IPS-18a (cell line): ENCODE data around the gene H1-8.

ENCODE experiments used
- H3K27ac ChIP-seq: one replicate; pipeline ENCODE4 v1.5.1; 2013; ENCODE audit warnings: low read length
- H3K27me3 ChIP-seq: one replicate; pipeline ENCODE4 v1.6.1; 2013; ENCODE audit warnings: mild to moderate bottlenecking, low read length; ENCODE audit not compliant: control insufficient read depth, insufficient read depth
- H3K36me3 ChIP-seq: one replicate; pipeline ENCODE4 v1.6.1; 2013; ENCODE audit warnings: low read depth, low read length; ENCODE audit not compliant: control insufficient read depth
- H3K4me1 ChIP-seq: one replicate; pipeline ENCODE4 v1.6.1; 2013; ENCODE audit warnings: low read depth, low read length; ENCODE audit not compliant: control insufficient read depth
- H3K4me3 ChIP-seq: one replicate; pipeline ENCODE4 v1.5.1; 2013; ENCODE audit warnings: low read length
- H3K9ac ChIP-seq: one replicate; pipeline ENCODE4 v1.6.1; 2013; ENCODE audit warnings: mild to moderate bottlenecking, low read length, moderate library complexity
- H3K9me3 ChIP-seq: one replicate; pipeline ENCODE4 v1.6.1; 2013; ENCODE audit warnings: low read depth, low read length; ENCODE audit not compliant: control insufficient read depth

The H1-8 gene

GRCh38 chr3:129517516-129517915, 25.5 kb upstream of the H1-8 start:
- Histone ChIP-seq H3K9ac (no peak overlapping the region), H3K36me3 (peaks cover under 1% of the 10 kb centered on the region), H3K4me1 (no peaks in the 10 kb centered on the region), H3K4me3 (no peak overlapping the region), H3K9me3 (no peaks in the 10 kb centered on the region), H3K27ac (no peak overlapping the region), H3K27me3 (no peaks in the 10 kb centered on the region)

- Histone ChIP-seq H3K9ac (no peak overlapping the region), H3K27me3 (no peaks in the 10 kb centered on the region), H3K4me1 (no peaks in the 10 kb centered on the region), H3K4me3 (no peak overlapping the region), H3K36me3 (no peaks in the 10 kb centered on the region), H3K27ac (no peak overlapping the region), H3K9me3 (no peaks in the 10 kb centered on the region)
Measured at GRCh38 chr3:129518038-129518561, 24.9 kb upstream of the H1-8 start.

GRCh38 chr3:129518581-129518980, 24.4 kb upstream of the H1-8 start:
- Histone ChIP-seq H3K36me3 (no peaks in the 10 kb centered on the region), H3K27me3 (no peaks in the 10 kb centered on the region), H3K9ac (no peak overlapping the region), H3K9me3 (no peaks in the 10 kb centered on the region), H3K27ac (no peak overlapping the region), H3K4me1 (no peaks in the 10 kb centered on the region), H3K4me3 (no peak overlapping the region)

GRCh38 chr3:129519449-129519848, 23.5 kb upstream of the H1-8 start:
- H3K36me3 ChIP-seq = no peaks in the 10 kb centered on the region
- H3K27me3 ChIP-seq = no peaks in the 10 kb centered on the region
- H3K4me1 ChIP-seq = no peaks in the 10 kb centered on the region

GRCh38 chr3:129519896-129520715, 22.9 kb upstream of the H1-8 start:
- Histone ChIP-seq H3K27me3 (no peaks in the 10 kb centered on the region), H3K36me3 (no peaks in the 10 kb centered on the region), H3K4me3 (no peak overlapping the region), H3K4me1 (no peaks in the 10 kb centered on the region), H3K9ac (no peak overlapping the region), H3K9me3 (no peaks in the 10 kb centered on the region), H3K27ac (no peak overlapping the region)

More at GRCh38 chr3:129519449-129519848, 23.5 kb upstream of the H1-8 start:
- Histone ChIP-seq H3K4me3 (no peak overlapping the region), H3K9me3 (no peaks in the 10 kb centered on the region), H3K27ac (no peak overlapping the region), H3K9ac (no peak overlapping the region)

- Histone ChIP-seq H3K9ac (no peak overlapping the region), H3K27ac (no peak overlapping the region), H3K36me3 (no peaks in the 10 kb centered on the region), H3K9me3 (no peaks in the 10 kb centered on the region), H3K4me1 (peaks cover under 1% of the 10 kb centered on the region), H3K4me3 (no peak overlapping the region), H3K27me3 (no peaks in the 10 kb centered on the region)
Measured at GRCh38 chr3:129520960-129521359, 22.0 kb upstream of the H1-8 start.

- Histone ChIP-seq H3K27ac (no peak overlapping the region), H3K9me3 (no peaks in the 10 kb centered on the region), H3K4me3 (no peak overlapping the region), H3K27me3 (no peaks in the 10 kb centered on the region), H3K4me1 (peaks cover 7% of the 10 kb centered on the region), H3K36me3 (no peaks in the 10 kb centered on the region), H3K9ac (no peak overlapping the region)
Measured at GRCh38 chr3:129521611-129522010, 21.4 kb upstream of the H1-8 start.

- Histone ChIP-seq H3K36me3 (no peaks in the 10 kb centered on the region), H3K4me3 (no peak overlapping the region), H3K4me1 (peaks cover 7% of the 10 kb centered on the region), H3K27ac (no peak overlapping the region), H3K27me3 (no peaks in the 10 kb centered on the region), H3K9me3 (no peaks in the 10 kb centered on the region), H3K9ac (no peak overlapping the region)
Measured at GRCh38 chr3:129522953-129523352, 20.0 kb upstream of the H1-8 start.

GRCh38 chr3:129524081-129524480, 18.9 kb upstream of the H1-8 start:
- Histone ChIP-seq H3K27me3 (no peaks in the 10 kb centered on the region), H3K9ac (no peak overlapping the region), H3K27ac (no peak overlapping the region), H3K4me1 (peaks cover 7% of the 10 kb centered on the region), H3K9me3 (no peaks in the 10 kb centered on the region), H3K4me3 (no peak overlapping the region), H3K36me3 (no peaks in the 10 kb centered on the region)

GRCh38 chr3:129525341-129525968, 17.5 kb upstream of the H1-8 start:
- Histone ChIP-seq H3K4me3 (no peak overlapping the region), H3K36me3 (no peaks in the 10 kb centered on the region), H3K27me3 (no peaks in the 10 kb centered on the region), H3K27ac (no peak overlapping the region), H3K4me1 (peaks cover 15% of the 10 kb centered on the region), H3K9me3 (no peaks in the 10 kb centered on the region), H3K9ac (no peak overlapping the region)

- Histone ChIP-seq H3K9ac (no peak overlapping the region), H3K27ac (no peak overlapping the region), H3K27me3 (no peaks in the 10 kb centered on the region), H3K36me3 (no peaks in the 10 kb centered on the region), H3K4me1 (peaks cover 19% of the 10 kb centered on the region), H3K4me3 (no peak overlapping the region), H3K9me3 (no peaks in the 10 kb centered on the region)
Measured at GRCh38 chr3:129526121-129526900, 16.7 kb upstream of the H1-8 start.
